SKM-1 treated with dmso at 0.1 percent for 144 hours (cell line): ENCODE results near the gene IGHMBP2.
"Not testable (repeated sequence)": the region's sequence is repeated elsewhere in the genome, so short reads cannot be mapped to it uniquely, and the experiment has no call there.

Experiments used
- DNase-seq: peaks from one replicate; lab custom pipeline; 2025; ENCODE audit not compliant: unreplicated experiment; lab: John Stamatoyannopoulos, UW

Gene IGHMBP2

DNA sequence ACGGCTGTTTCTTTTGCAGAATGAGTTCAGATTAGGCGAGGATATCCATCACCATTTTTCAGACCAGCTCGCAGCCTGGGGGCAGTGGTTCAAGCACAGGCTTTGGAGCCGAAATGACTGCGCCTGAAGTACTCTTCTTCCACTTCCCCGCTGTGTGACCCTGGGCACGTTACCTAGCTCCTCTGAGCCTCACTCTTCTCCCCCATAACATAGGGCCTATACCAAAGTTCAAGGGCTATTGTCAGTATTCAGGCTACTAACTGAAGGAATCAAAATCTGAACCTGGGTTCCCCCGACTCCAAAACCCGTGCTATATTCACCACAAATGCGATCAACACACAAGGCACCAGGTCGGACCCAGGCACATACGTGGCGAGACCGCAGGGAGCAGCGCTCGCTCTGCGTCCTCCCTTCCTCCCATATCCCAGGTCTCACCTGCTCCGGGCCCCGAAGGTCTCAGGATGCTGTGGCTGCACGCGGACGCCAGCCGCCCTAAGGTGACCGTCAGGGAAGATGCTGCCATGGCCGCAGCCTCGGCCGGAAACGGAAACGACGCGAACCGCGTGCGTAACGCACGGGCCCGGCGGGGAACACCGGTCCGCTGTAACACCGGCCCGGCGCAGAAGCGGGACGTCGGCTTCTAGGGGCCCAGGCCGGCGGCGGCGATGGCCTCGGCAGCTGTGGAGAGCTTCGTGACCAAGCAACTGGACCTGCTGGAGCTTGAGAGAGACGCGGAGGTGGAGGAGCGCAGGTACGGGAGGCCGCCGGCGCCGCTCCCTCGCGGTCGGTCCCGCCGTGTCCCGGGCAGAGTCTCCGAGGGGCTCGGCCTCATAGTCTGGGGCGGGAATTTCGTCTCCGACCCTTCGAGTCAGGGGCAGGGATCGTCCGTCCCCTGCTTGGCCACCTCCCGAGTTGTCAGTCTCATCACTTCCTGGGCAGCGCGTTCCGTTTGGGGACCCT, at the start of gene IGHMBP2, which contains the start of gene MRPL21:
IGHMBP2 (plus strand) TSS at position 604 of the 960 bp plus-strand sequence; CDS start at position 666, 62 bp downstream.
MRPL21 (minus strand) TSS at position 545 of the 960 bp plus-strand sequence; CDS start at position 523, 22 bp downstream.
- peak; percentile 75 for DNase-seq

DNA sequence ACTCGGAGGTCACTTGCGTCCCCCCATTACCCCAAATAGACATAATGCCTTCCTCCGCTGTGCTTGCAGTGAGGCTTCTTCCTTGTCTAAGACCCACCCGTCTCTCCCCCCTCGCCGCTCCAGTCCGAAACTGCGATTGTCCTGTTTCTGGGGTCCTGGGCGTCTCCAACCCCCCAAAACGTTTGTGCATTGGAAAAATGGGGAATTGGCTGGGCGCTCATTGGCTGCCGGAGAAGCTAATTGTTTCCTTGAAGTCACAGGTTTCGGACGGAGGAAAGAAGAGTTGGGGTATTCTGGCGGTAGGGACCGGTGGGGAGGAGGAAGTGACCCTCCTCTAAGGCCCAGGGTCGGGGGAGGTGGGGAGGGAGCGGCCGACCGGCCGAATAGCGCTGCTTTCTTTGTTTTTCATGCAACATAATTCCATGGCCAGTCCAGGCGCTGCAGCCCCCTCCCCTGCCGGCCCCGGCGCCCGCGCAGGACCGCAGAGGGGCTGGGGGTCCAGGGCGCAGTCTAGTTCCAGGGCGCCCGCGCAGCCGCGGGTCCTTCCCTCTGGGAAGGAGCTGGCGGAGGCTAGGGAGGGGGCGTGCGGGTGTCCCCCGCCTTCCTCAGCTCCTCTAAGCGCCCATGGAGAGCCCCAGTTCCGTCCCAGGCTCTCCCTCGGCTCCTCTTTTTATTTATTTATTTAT, 49.3 kb upstream of the IGHMBP2 start:
- DNase-seq: no peak

DNA sequence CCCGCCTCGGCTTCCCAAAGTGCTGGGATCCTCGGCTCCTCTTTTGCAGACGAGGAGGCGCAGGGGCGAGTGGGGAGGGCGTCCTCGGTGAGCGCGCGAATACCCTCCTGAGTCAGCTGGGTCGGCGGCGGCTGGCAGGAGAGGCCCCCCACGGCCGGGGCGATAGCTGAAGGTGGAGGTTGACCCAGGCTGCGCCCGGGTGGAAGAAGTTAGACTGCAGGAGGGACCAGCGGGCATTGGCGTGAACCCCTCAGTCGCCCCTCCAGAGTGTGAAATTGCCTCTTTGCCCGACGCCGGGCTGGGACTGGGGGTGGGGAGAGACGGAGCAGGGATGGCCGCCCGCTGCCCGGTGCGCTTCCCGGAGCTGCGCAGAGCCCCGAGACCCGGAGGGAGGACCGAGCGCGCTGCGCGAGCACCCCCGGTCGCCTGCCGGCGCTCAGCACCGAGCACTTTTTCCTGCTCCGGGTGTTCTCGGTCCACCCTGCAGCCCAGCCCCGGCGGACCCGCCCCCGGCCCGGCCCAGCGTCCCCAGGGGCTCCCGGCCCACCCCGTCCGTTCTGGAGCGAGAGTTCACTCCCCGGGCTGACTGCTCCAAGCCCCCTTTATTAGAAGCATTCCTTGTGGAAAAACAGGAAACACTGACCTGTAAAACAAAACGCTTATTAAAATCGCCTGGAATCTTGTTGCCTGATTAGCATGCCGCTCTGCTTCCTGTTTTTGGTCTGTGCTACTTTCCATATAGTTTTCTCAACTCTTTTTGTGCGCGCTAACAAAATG, 48.3 kb upstream of the IGHMBP2 start:
- peak; percentile 52 for DNase-seq

DNA sequence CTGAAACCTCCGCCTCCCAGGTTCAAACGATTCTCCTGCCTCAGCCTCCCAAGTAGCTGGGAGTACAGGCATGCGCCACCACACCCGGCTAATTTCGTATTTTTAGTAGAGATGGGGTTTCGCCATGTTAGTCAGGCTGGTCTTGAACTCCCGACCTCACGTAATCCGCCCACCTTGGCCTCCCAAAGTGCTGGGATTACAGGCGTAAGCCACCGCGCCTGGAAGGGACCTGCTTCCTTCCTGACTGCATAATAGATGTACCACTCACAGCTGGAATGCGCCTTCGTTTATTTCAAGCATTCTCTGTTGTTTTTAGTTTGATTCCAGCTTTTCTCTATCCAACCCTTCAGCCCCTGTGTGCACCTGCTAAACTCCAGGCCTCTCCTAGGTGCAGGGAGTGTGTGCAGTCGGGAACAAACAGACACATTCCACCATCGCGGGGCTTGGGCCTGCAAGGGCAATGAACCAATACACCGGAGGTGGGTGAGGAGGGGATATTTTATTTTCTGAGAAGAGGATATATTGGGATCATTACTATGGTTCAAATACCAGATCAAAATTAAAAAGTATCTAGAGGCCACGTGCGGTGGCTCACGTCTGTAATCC, 47.2 kb upstream of the IGHMBP2 start:
- not testable (repeated sequence) for DNase-seq

DNA sequence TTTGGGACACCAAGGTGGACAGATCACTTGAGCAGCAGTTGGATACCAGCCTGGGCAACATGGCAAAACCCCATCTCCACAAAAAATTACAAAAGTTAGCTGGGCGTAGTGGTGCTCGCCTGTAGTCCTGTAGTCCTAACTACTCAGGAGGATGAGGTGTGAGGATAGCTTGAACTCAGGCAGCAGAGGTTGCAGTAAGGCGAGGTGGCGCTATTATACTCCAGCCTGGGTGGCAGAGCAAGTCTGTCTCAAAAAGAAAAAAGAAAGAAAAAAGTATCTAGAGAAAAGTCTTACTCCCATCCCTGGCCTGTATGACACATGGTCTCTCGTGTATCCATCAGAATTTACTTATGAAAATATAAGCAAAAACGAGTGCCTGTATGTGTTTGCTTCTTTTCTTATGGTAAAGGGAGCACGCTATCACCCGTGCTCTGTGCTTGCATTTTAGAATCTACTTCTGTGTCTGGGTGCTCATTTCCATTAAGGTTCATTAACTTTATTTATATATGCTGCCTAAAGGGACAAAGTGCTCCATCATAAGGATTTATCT, 46.6 kb upstream of the IGHMBP2 start:
- DNase-seq: no peak

DNA sequence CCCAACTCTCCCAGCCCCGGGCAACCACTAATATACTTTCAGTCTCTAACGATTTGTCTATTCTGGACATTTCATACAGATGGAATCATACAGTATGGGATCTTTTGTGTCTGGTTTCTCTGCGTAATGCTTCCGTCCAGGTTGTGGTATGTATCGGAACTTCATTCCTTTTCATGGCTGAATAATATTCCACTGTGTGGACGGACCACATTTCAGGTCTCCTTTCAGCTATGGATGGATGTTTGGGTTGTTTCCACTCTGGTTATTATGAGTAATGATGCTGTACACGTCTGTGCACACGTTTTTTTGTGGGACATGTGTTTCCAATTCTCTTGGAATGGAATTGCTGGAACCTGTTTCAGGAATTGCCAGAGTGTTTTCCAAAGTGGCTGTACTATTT, 44.6 kb upstream of the IGHMBP2 start:
- DNase-seq: no peak

DNA sequence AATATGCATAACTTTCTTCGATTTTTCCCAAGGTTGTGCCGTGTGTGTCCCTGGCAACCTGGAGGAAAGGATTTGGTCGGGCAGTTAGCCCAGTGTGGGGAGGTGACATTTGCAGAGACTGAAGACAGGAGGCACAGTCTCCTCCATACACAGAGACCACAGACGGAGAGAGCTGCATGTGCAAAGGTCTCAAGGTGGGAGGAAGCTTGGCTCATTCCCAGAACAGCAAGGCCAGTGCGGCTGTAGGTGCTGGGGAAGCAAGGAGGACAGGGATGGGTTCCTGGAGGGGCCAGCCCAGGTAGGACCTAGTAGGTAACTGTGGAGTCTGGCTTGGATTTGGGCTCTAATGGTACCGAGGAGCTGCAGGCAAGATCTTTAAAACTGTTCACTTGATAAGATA, 41.3 kb upstream of the IGHMBP2 start:
- no peak for DNase-seq

DNA sequence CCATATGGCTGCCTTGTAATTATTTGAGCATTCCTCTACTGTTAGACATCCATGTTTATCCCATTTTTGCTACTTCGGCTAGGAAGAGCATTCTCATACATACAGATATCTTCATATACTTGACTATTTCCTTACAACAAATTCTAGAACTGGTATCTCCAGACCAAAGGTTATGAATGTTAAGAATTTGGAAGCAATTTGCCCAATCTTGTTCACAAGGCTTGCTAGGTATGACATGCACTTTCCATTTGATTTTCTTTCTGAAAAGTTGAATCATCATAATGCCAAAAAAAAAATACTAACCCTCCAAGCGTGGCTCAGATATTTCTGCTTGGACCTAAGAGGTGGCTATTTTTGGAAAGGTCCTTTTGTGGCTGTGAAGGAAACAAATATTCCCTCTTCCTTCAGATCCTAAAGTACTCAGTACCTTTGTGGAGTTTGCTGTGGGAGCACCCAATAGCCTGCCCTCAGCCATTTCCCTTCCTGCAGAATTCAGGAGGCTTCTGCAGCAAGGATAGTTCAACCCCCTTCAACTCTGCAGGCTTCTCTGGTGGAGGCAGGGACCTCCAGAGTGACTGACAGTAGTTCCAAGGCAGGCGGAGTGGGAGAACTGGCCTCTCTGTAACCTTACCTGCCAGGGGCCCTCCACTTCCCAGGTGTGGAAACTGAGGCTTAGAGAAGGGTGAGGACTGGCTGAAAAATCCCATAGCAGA, 40.0 kb upstream of the IGHMBP2 start:
- no peak for DNase-seq

DNA sequence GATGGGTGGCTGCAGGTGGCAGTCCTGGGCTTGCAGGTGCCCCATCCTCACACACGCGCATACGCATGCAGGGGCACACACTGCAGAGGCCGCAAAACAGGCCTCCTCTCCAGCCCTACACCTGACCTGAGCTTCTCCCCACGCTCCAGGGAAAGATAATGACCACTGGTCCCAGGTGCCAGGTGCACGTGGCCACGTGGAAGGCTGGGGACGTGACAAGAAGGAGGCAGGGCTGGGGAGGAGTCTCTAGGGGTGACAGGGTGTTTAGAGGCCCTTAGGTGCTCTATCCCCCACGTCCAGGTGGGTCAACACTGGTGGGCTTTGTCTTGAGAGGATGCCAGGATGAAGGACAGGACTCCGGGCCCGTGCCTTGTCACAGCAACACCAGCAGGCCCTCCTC, 38.5 kb upstream of the IGHMBP2 start:
- no peak for DNase-seq

DNA sequence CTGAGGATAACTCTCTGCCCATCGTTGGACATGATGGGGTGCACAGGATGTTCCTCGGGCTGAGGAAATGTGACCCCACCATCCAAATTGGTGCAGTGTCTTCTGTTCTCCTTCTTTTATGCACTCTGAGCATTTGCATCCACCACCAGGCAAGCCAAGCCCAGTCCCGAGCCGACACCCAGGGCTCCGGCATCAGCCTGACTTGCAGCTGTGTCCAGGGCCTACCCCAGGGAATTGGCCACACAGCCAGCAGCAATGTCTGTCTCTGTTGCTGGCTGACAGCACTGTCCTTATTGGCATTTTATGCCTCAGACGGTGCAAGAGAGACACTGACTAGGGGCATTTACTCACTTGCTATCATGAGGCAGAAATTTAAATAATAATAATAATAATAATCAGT, 36.6 kb upstream of the IGHMBP2 start:
- no peak for DNase-seq

DNA sequence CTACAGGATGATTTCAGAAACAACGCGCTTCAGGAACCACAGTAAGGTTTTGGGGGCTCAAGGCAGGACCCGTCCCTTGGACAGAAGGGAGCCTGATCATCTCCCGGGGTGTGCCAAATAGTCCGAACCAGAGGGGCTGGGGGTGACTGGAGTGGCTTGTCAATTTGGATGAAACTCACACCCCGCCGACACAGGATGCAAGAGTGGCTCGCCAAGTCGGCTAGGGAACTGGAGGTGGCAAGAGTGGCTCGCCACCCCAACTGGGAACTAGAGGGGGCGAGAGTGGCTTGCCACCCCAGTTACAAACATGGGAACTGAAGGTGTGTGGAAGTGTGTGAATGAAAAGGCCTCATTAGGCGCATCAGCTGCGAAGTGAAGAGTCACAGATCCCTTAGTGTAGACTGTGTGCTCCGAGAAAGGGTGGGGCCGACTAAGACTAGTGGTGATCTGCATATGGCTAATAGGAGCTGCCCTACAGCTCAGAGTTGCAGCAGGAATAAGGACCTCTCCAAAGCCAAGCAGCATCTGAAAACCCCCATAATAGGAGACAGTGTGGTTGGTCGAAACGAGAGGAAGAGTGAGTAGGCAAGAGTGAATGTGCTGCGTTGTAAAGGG, 35.4 kb upstream of the IGHMBP2 start:
- no peak for DNase-seq

DNA sequence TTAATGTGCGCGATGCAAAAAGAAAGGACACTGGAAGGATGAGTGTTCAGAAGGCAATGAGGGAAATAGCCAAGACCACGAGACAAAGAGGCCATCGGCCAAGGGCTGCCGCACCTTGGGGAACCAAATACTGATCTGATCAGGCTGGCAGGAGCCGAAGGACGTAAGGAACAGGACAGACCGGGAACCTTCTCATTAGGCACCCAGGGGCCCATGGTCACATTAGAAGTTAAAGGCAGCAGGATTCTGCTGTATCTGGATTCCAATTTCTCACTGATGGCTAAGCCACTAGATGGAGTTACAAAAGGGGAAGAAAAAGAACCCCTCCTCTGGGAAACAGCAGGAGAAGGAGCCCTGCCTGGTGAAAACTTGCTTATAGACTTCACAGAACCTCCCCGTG, 33.2 kb upstream of the IGHMBP2 start:
- no peak for DNase-seq

DNA sequence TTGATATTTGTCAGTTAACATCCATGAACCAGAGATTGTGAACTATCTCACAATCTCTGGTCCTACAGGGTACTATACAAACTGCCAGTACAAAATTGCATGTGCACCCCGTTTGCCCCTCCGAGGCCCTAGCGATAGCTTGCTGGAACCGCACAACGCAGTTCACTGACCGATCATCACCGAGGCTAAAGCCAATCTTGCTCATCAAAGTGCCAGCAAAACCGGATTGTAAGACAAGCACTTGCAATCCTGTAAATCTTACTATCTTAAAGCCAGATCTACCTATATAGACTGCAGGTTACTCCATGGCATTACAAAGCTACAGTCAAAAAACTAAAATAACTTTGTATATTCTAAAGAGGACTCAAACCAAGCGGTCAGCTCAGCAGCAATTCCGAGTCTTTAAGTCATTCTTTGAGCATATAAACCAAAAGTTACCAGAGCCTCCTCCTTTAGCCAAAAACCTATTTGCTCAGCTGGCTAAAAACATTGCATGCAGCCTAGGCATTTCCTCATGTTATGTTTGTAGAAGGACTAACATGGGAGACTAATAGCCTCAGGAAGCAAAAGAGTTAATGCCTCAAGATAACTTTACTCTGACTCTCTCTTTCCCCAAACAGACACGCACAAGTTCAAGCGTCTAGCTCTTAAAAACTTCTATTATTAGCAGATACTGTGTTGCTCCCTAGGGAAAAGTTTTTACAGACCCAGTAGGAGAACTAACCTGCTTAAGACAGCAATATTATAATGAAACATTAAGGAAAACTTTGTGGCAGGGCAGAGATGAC, 31.3 kb upstream of the IGHMBP2 start:
- DNase-seq: no peak

DNA sequence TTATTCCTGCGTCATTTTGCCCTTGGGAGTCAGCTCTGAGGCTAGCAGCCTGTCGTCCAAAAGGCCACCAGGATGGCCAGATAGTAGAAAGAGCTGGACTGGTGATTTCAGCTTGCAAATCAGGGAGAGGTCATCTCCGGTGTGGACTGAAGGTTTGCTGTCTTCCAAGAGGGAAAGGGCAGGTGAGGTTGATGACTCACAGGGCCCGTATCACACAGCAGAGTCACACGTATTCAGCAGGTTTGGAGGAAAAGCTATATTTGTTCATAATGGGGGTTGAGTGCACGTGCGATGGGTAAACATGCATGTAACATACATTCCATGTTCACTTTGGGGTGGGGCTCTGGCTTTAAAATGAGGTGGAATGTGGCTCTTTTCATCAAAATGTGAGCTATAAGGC, 25.7 kb upstream of the IGHMBP2 start:
- no peak for DNase-seq

DNA sequence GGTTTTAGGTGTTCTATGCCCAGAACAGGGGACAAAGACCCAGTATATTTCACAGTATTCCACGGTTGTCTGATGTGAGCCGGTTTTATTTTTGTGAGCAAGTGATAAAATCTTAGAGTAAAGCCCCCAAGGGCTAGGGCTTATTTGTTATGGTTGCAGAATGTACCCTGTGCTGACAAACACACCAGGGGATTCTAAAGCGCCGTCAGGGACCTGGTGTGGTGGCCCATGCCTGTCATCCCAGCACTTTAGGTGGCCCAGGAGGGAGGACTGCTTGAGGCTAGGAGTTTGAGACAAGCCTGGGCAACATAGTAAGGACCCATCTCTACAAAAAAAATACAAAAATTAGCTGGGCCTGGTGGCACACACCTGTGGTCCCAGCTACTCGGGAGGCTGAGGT, 22.8 kb upstream of the IGHMBP2 start:
- DNase-seq: no peak

DNA sequence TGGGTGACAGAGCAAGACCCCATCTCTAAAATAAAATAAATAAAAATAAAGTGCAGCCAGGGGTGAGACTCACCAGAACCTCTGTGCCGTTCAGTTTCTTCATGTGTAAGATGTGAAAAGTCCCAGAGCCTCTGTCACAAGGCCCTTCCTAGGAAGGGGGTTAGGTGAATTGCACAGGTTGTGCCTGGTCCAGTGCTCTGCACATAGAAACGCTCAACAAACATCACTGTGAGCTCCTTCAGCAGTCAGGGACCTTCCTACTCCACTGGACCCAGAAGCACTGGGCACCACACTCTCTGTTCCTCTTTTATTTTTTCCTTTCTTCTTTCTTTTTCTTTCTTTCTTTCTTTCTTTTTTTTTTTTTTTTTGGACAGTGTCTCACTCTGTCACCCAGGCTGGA, 22.4 kb upstream of the IGHMBP2 start:
- no peak for DNase-seq

DNA sequence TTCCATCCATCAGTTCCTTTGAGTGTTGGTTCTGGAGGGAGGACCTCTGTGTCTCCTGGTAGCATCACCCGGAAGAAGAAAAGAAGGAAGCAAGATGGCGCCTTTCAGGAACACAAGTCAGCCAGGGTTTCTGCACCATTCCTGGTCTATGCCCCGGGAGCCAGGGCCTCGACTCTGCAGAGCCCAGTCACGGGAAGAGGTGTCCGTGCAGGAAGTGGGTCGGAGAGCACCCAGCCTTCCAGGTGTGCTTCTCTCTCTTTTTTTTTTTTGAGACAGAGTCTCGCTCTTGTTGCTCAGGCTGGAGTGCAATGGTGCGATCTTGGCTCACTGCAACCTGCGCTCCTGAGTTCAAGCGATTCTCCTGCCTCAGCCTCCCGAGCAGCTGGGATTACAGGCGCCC, 21.3 kb upstream of the IGHMBP2 start:
- DNase-seq: no peak

DNA sequence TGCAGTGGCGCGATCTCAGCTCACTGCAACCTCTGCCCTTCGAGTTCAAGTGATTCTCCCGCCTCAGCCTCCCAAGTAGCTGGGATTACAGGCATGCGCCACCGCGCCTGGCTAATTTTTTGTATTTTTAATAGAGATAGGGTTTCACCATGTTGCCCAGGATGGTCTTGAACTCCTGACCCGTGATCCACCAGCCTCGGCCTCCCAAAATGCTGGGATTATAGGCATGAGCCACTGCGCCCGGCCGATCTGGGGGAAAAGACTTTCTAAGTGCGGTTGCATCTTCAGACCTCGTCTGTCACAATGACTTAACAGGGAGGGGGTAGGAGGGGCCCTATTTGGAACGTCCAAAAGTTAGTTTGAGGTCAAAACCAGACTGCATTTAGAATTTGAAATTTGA, 18.9 kb upstream of the IGHMBP2 start:
- not testable (repeated sequence) for DNase-seq

DNA sequence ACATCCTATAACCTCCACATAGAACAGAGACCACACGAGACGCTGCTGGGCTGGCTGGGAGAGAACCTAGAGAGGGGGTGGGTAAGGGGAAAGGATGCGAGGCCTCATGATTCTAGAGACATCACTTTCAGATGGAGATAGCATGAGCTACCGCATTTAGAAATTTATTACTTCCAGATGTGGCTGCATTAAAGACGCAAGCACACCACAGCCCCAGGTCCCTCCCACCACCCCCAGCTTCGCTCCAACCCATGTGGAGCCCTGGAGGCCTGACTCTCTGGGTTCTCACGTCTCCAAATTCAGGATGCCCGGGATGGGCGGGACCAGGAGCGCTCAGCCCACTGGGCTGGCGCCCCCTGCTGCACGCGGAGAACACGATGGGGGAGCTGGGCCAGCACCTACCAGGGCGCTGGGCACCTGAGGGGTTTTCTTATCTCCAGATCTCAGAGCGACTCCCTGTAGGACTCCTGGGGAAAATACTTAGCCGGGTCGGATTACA, 13.7 kb upstream of the IGHMBP2 start:
- DNase-seq: no peak
